NCI-H748 (cell line): ENCODE results near the gene NFYC.
A peak's percentile ranks its signal among the peaks of the same experiment; 100 is the strongest.

Experiments
- DNase-seq: peaks from one replicate; lab custom pipeline; 2025; ENCODE audit not compliant: unreplicated experiment; lab: John Stamatoyannopoulos, UW

The NFYC gene

GRCh38 chr1:40818264-40818961 lies 126.9 kb downstream of the NFYC start:
- DNase-seq: peak; percentile 100

GRCh38 chr1:40819101-40819500 lies 127.6 kb downstream of the NFYC start:
- DNase-seq: no peak

GRCh38 chr1:40820251-40820797 lies 128.8 kb downstream of the NFYC start:
- no peak for DNase-seq
